Measurements from ENCODE around the gene MDN1.

GRCh38 chr6:89731924-89732567 is 87.5 kb downstream of the MDN1 start:
- TF ChIP-seq CTCF (IDR thresholded peaks at IDR 0.05 in 2 of 3, conservative IDR thresholded peaks at IDR 0.05 in 1 of 3; ENCODE audit: borderline replicate concordance in 1 of 3, insufficient read depth in 1 of 3, low read depth in 2 of 3, low read length in 2 of 3) (no peak), SRF (IDR thresholded peaks at IDR 0.05; ENCODE audit: low read depth) (no peak), MAX (IDR thresholded peaks at IDR 0.05) (no peak), POLR2AphosphoS5 (IDR thresholded peaks at IDR 0.05; ENCODE audit: low read depth, low read length) (no peak), EZH2 (IDR thresholded peaks at IDR 0.05) (no peak), ZBTB33 (IDR thresholded peaks at IDR 0.05; ENCODE audit: extremely low read depth, insufficient replicate concordance, low read length) (no peak), YY1 (IDR thresholded peaks at IDR 0.05; ENCODE audit: extremely low read depth, insufficient replicate concordance, low read depth, low read length) (no peak), POLR2A (IDR thresholded peaks at IDR 0.05; ENCODE audit: borderline replicate concordance, extremely low read depth, insufficient read depth, insufficient read length) (no peak), ATF3 (IDR thresholded peaks at IDR 0.05) (no peak), RAD21 (IDR thresholded peaks at IDR 0.05; ENCODE audit: low read depth) (no peak), CEBPB (IDR thresholded peaks at IDR 0.05; ENCODE audit: low read depth) (no peak), JUND (IDR thresholded peaks at IDR 0.05) (no peak), TCF7L2 (IDR thresholded peaks at IDR 0.05; ENCODE audit: borderline replicate concordance, extremely low read depth, insufficient read depth, insufficient read length) (no peak)
